HG02571 (cell line): ENCODE measurements around the gene DNASE2B.

Source experiments
- ATAC-seq: cut with Tn5 transposase; IDR thresholded peaks from one replicate; pipeline ENCODE4 v1.9.1; 2021; ENCODE audit warnings: mild to moderate bottlenecking, moderate library complexity; ENCODE audit not compliant: unreplicated experiment

The DNASE2B gene

GRCh38 chr1:84398175-84399155, at the start of gene DNASE2B:
DNASE2B (plus strand) TSS chr1:84398484; CDS start chr1:84398565, 81 bp downstream.
- ATAC-seq, result no peak

- no peak for ATAC-seq
Measured at GRCh38 chr1:84348759-84349158, 49.5 kb upstream of the DNASE2B start.

- no peak for ATAC-seq
Measured at GRCh38 chr1:84350104-84350503, 48.2 kb upstream of the DNASE2B start.

- ATAC-seq, result no peak
Measured at GRCh38 chr1:84350550-84350949, 47.7 kb upstream of the DNASE2B start.

- ATAC-seq, result no peak
Measured at GRCh38 chr1:84352298-84353106, 45.8 kb upstream of the DNASE2B start.

GRCh38 chr1:84353695-84354094, 44.6 kb upstream of the DNASE2B start:
- no peak for ATAC-seq

- no peak for ATAC-seq
Measured at GRCh38 chr1:84355556-84355955, 42.7 kb upstream of the DNASE2B start.

GRCh38 chr1:84356881-84357280, 41.4 kb upstream of the DNASE2B start:
- ATAC-seq, result no peak

GRCh38 chr1:84358695-84359094, 39.6 kb upstream of the DNASE2B start:
- no peak for ATAC-seq

GRCh38 chr1:84360316-84360715, 38.0 kb upstream of the DNASE2B start:
- ATAC-seq, result no peak

- ATAC-seq, result no peak
Measured at GRCh38 chr1:84361796-84362195, 36.5 kb upstream of the DNASE2B start.

- ATAC-seq, result no peak
Measured at GRCh38 chr1:84363019-84363418, 35.3 kb upstream of the DNASE2B start.

- no peak for ATAC-seq
Measured at GRCh38 chr1:84363622-84364021, 34.7 kb upstream of the DNASE2B start.

GRCh38 chr1:84365225-84366221, 32.8 kb upstream of the DNASE2B start:
- ATAC-seq, result no peak

GRCh38 chr1:84366786-84367185, 31.5 kb upstream of the DNASE2B start:
- ATAC-seq, result no peak

- ATAC-seq, result no peak
Measured at GRCh38 chr1:84367219-84367618, 31.1 kb upstream of the DNASE2B start.

- ATAC-seq, result no peak
Measured at GRCh38 chr1:84368441-84368840, 29.8 kb upstream of the DNASE2B start.

GRCh38 chr1:84370266-84370665, 28.0 kb upstream of the DNASE2B start:
- ATAC-seq, result no peak

GRCh38 chr1:84370831-84371394, 27.4 kb upstream of the DNASE2B start:
- ATAC-seq, result no peak
